Stimulated activated CD8-positive, alpha-beta memory T cell treated with anti-CD3 and anti-CD28 coated beads, Interleukin-4, amount 100 ng/mL, for 48 hours (primary cell): ENCODE measurements around the gene GGCT.
A peak's percentile ranks its signal among the peaks of the same experiment; 100 is the strongest.
"Not testable (repeated sequence)": the region's sequence is repeated elsewhere in the genome, so short reads cannot be mapped to it uniquely, and the experiment has no call there.

Experiments used
- DNase-seq: peaks from one replicate; pipeline ENCODE4 v3.0.0-alpha.2; 2020

GGCT gene, protein sequence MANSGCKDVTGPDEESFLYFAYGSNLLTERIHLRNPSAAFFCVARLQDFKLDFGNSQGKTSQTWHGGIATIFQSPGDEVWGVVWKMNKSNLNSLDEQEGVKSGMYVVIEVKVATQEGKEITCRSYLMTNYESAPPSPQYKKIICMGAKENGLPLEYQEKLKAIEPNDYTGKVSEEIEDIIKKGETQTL

DNA sequence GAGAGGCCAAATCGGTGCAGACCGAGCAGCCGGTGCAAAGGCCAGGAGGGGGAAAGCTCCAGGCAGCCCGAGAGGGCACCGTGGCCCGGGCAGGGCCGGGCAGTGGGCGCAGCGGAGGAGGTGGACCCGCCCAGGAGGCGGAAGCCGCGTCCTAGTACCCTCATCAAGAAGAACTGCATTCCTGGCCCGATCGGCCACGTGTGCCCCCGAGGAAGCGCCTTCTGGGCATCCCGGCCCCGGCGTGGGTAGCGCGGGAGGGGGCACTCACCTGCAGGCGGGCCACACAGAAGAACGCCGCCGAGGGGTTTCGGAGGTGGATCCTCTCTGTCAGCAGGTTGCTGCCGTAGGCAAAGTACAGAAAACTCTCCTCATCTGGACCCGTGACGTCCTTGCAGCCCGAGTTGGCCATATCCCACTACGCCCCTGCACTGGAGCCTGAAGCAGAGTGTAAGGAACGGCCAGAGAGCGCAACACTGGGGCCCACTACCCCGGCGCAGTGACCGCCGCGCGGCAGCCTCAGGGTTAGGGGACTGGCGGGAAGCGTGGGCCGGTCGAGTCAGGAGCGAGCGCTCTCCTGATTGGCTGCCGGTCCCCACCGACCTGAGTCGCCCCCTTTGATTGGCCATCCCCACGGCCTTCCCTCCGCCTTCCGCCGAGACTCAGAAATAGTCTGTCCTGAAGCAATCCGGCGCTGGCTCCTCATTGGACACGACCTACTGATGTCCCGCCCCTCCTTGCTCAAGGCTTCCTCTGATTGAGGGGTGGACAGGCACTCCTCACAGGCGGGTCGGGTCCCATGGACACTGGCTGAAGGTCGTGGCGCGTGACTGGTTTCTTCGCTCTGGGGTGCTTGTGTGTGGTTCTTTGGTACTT is at the start of gene GGCT:
Gene GGCT (minus strand): TSS at position 529 of the 873 bp plus-strand sequence. CDS start 120 bp downstream, at position 409.
- DNase-seq = peak; percentile 98

GRCh38 chr7:30553546-30553945 is 48.9 kb upstream of the GGCT start:
- no peak for DNase-seq

DNA sequence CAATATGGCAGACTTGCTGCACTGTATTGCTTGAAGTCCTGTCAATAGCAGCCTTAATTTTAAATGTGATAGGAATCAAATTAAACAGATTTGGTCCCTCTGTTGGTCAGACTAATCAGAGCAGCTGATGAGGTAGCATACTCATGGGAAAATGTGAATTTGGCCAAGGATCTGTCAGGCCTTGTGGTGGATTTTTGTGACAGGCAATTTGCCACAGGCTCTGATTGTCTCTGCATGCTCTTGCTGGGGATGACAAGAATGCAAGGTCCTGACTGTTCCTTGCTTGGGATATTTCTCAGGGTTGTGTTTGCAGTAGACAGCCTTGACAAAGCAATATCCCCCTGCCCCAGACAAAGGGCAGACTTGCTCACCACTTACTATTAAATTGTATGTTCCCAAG is 48.5 kb upstream of the GGCT start:
- DNase-seq = no peak

DNA sequence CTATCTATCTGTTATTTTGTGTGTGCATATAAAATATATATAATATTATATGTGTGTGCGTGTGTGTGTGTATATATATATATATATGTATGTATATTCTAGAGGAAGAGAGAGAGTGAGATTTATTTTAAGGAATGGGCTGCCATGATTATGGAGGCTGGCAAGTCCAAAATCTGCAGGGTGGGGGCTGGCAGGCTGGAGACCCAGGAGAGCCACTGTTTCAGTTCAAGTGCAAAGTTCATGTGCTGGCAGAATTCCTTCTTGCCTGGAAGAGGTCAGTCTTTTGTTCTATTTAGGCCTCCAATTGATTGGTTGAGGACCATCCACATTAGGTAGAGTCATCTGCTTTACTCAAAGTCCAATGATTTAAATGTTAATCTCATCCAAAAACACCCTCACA is 47.7 kb upstream of the GGCT start:
- DNase-seq = no peak

DNA sequence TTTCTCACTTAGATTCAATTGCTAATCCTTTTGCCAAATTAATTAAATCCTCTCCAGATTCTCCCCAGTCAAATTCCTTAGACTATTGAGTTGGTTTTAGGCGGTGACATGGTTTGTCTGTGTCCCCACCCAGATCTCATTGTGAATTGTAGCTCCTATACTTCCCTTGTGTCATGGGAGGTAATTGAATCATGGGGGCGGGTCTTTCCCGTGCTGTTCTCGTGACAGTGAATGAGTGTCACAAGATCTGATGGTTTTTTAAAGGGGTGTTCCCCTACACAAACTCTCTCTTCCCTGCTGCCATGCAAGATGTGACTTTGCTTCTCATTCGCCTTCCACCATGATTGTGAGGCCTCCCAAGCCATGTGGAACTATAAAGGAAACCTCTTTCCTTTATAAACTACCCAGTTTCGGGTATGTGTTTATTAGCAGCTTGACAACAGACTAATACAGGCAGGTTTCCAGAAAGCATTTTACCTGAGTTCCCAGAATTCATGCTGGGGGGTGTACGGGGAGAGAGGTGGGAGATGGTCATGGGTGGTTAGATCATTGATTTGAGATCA is 45.4 kb upstream of the GGCT start:
- no peak for DNase-seq

DNA sequence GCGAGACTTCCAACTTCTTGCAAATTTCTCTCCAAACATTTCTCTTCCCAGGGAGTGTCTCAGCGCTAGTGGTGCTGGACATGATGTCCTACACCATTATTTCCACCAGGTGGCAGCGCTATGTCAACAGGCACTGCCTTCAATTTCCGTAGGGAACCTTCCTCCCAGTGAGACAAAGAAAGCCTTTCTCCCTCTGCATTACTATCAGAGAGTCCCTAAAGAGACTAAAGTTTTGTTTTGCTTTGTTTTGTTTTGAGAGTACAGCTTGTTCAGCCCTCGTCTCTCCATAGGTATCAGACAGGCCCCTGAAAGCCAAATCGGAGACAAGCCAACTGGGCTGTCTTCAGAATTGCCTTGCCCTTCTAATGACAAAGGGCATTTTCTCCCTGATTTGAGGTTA is 44.2 kb upstream of the GGCT start:
- DNase-seq = peak; percentile 62

GRCh38 chr7:30546596-30546995 is 42.0 kb upstream of the GGCT start:
- DNase-seq = no peak

GRCh38 chr7:30545791-30546555 is 41.3 kb upstream of the GGCT start:
- DNase-seq = no peak

- no peak for DNase-seq
Observed at GRCh38 chr7:30543813-30544525, 39.3 kb upstream of the GGCT start.

GRCh38 chr7:30543115-30543514 is 38.5 kb upstream of the GGCT start:
- DNase-seq = not testable (repeated sequence)

DNA sequence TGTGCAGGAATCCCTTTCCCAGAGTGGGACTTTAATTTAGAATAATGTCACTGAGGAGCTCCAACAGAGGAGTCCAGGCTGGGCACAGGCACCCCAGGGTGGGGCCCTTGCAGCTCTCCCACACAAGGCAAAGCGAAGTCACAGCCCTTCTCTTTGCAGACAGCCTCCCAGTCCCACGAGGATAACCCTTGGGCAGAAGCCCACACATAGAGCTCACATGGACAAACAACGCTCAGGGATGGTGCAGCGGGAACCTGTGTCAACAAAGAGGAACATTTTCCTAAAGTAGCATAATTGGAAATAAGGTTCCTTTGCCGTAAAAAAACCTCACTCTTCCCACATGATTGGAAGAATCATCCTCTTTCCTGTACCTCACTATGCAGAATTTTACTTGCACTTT is 29.3 kb upstream of the GGCT start:
- no peak for DNase-seq

DNA sequence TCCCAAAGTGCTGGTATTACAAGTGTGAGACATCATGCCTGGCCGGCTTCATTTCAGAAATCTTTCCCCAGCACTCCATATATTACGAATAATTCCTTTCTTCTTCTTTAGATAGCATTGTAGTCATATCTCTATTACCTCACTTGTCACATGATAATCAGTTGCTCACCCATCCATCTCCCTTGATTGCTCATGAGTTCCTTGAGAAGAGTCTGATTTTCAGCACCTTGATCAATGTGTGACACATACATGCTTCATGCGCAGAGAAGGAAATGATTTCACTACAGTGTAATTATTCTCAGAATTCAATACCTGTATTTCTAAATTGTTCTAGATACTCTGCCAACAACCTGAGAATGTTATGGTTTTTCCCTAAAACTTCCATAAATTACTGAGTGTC is 26.7 kb upstream of the GGCT start:
- no peak for DNase-seq

GRCh38 chr7:30530373-30530772 is 25.7 kb upstream of the GGCT start:
- no peak for DNase-seq

- DNase-seq = no peak
Observed at GRCh38 chr7:30528779-30529178, 24.1 kb upstream of the GGCT start.

DNA sequence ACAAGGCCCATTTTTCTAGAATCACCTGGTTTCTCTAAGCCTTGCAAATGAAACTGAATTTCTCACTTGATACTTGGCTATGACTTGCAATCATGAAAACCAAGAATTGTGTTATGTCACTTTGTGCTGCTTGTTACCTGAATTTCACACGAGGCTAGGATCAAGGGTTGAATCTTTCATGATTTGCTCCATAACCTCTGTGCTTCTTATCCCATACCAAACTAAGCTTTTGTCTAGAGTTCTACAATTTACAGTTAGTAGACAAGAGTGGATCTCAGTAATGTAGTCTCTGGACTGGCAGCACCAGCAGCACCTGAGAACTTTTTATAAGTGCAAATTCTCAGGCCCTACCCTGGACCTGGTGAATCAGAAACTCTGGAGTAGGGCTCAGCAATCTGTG is 22.7 kb upstream of the GGCT start:
- DNase-seq = not testable (repeated sequence)

- no peak for DNase-seq
Observed at GRCh38 chr7:30526163-30526562, 21.5 kb upstream of the GGCT start.

DNA sequence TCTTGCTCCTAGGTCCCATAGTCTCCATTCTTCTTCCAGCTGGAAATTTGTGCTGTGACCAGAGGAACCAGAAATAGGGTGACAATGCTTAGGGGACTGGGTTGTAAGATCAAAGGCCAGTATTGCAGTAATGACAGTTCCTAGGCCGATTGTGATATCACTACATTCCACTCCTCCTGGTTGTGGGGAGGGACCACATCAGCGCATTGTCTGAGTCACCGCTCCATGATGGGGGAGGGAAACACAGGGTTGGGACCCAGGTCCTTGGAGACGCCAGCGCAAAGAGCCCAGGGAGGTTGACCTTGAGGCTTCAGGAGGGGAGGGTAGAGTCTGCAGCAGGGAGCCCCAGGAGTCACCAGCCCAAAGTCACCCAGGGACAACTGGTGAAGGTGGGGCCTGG is 20.8 kb upstream of the GGCT start:
- no peak for DNase-seq

- DNase-seq = no peak
Observed at GRCh38 chr7:30524545-30524944, 19.9 kb upstream of the GGCT start.

GRCh38 chr7:30523466-30523865 is 18.8 kb upstream of the GGCT start:
- DNase-seq = no peak

GRCh38 chr7:30522159-30522558 is 17.5 kb upstream of the GGCT start:
- no peak for DNase-seq

DNA sequence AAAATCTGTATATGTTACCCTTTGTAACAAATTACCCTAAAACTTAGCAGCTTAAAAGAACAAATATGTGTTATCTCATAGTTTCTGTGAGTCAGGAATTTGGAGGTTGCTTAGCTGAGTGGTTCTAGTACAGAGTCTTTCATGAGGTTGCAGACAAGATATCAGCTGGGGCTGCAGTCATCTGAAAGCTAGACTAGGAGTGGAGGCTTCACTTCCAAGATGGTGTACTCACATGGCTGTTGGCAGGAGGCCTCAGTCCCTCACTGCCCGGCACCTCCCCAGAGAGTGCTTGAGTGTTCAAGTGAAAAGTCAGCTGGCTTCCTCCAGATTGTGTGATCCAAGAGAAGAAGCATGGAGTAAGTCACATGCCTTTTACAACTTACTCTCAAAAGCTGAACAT is 16.9 kb upstream of the GGCT start:
- DNase-seq = no peak

GRCh38 chr7:30519122-30519521 is 14.5 kb upstream of the GGCT start:
- DNase-seq = no peak

DNA sequence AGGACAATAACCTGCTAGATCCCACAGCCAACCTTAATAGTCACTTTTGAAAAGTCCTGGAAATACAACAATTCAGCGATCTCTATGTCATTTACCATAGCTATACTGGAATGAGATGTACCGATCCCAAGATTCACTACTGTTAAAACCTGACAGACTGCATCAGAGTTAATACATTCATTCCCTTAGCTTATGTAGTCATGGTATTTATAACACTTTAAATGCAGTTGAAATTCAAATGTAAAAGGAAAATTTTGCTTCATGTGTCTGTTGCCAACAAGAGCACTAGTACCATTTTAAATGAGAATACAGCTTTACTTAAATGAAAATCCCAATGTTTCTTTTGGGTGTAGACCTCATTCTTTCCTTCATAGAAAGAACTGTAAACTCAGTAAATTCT is 11.1 kb upstream of the GGCT start:
- DNase-seq = no peak
